Fibroblast of skin of right quadriceps (primary cell): ENCODE data around the gene PGAM2.

ENCODE experiments used
- DNase-seq: peaks from one replicate; pipeline ENCODE4 v3.0.0-alpha.2; 2013

Gene PGAM2

GRCh38 chr7:44063894-44064651 is 1.3 kb downstream of the PGAM2 start:
- no peak for DNase-seq

- DNase-seq = no peak
These were observed 1.8 kb downstream of the PGAM2 start for GRCh38 chr7:44063547-44063893.

- DNase-seq = no peak
These were observed 2.5 kb downstream of the PGAM2 start for GRCh38 chr7:44062903-44063295.

GRCh38 chr7:44062180-44062902 is 3.0 kb downstream of the PGAM2 start:
- no peak for DNase-seq

GRCh38 chr7:44061645-44062179 is 3.7 kb downstream of the PGAM2 start:
- DNase-seq = no peak

- no peak for DNase-seq
These were observed 4.3 kb downstream of the PGAM2 start for GRCh38 chr7:44060948-44061644.

- no peak for DNase-seq
These were observed 5.0 kb downstream of the PGAM2 start for GRCh38 chr7:44060091-44060947.

GRCh38 chr7:44059219-44060090 is 5.9 kb downstream of the PGAM2 start:
- DNase-seq = no peak

GRCh38 chr7:44058759-44059218 is 6.6 kb downstream of the PGAM2 start:
- DNase-seq = no peak

- no peak for DNase-seq
These were observed 7.3 kb downstream of the PGAM2 start for GRCh38 chr7:44057849-44058758.

- no peak for DNase-seq
These were observed 8.1 kb downstream of the PGAM2 start for GRCh38 chr7:44057181-44057848.

- DNase-seq = no peak
These were observed 8.7 kb downstream of the PGAM2 start for GRCh38 chr7:44056681-44057080.

GRCh38 chr7:44052771-44053365 is 12.5 kb downstream of the PGAM2 start:
- DNase-seq = no peak

GRCh38 chr7:44051611-44052220 is 13.7 kb downstream of the PGAM2 start:
- DNase-seq = no peak

GRCh38 chr7:44050915-44051560 is 14.3 kb downstream of the PGAM2 start:
- no peak for DNase-seq

- no peak for DNase-seq
These were observed 15.0 kb downstream of the PGAM2 start for GRCh38 chr7:44050121-44050914.

- no peak for DNase-seq
These were observed 17.2 kb downstream of the PGAM2 start for GRCh38 chr7:44048031-44048795.
